ENCODE data around the gene C15orf40. TPM values are rescaled to one million over a fixed set of nuclear protein-coding genes. Genes with fewer than 3 reads are reported as not detected.

C15orf40 gene
- total and polyA plus RNA-seq, 9 of the 15 experiments (the other 6 are each of a cell fraction or from before 2014, with no cell fraction given), result 15.9 to 52.0 (median 27.0) TPM

- Histone ChIP-seq H3K4me3 (no peak overlapping the region), H3K27me3 (ENCODE audit: control insufficient read depth in 2 of 2, insufficient read depth in 2 of 2, low read length in 2 of 2) (peaks cover 6 to 14% of the 10 kb centered on the region in 2 experiments; a peak in 4 of 5 replicates), H3K36me3 (ENCODE audit: control insufficient read depth, insufficient read depth, low read length) (no peaks in the 10 kb centered on the region), H3K9ac (ENCODE audit: insufficient read depth in 1 of 2, low read depth in 2 of 2, low read length in 2 of 2) (no peak overlapping the region), H3K4me1 (replicated peaks in 1 of 2; ENCODE audit: control insufficient read depth in 2 of 2, insufficient read depth in 2 of 2, low read length in 2 of 2) (no peaks in the 10 kb centered on the region), H4K20me1 (replicated peaks; ENCODE audit: control insufficient read depth, insufficient read depth, low read length) (no peaks in the 10 kb centered on the region), H2AFZ (ENCODE audit: low read depth, low read length) (no peak overlapping the region), H3K79me2 (ENCODE audit: control insufficient read depth, insufficient read depth, low read length) (no peaks in the 10 kb centered on the region), H3K4me2 (ENCODE audit: insufficient read depth, low read length) (no peak overlapping the region), H3K9me1 (ENCODE audit: control insufficient read depth, insufficient read depth, low read length) (no peaks in the 10 kb centered on the region), H3K27ac (ENCODE audit: extremely low read depth, low read depth, low read length) (no peak overlapping the region), H3K9me3 (replicated peaks; ENCODE audit: control insufficient read depth, insufficient read depth, low read depth, low read length) (no peaks in the 10 kb centered on the region)
- CTCF ChIA-PET (ENCODE audit: low intra/inter-chr PET ratio), result no interaction called here
- 11% methylated on average over 7 of the region's 7 CpGs for WGBS (ENCODE audit: insufficient coverage, low coverage, missing lambda C conversion rate)
- in situ Hi-C loops (cut with MboI) (no loop called here), intact Hi-C loops (cut with micrococcal nuclease) (no loop called here)
- FAIRE-seq, result no peak
- DNase-seq (ENCODE audit: extremely low read depth in 1 of 4, low spot score in 3 of 4), result no peak
- POLR2A ChIA-PET, result interaction anchor here (1.1 to 1.6 kb wide), 2 partner anchors 8 to 17 kb away, joined by 3 to 5 read pairs; partner anchors contain the start of gene RAMAC
- ATAC-seq, result no peak
- TF ChIP-seq CEBPB (tag; IDR thresholded peaks at IDR 0.05), result no peak
- no peak for TF ChIP-seq KDM4B (IDR thresholded peaks at IDR 0.05; ENCODE audit: borderline replicate concordance in 2 of 2, low read depth in 1 of 2)
- TF ChIP-seq, protein P1, sequence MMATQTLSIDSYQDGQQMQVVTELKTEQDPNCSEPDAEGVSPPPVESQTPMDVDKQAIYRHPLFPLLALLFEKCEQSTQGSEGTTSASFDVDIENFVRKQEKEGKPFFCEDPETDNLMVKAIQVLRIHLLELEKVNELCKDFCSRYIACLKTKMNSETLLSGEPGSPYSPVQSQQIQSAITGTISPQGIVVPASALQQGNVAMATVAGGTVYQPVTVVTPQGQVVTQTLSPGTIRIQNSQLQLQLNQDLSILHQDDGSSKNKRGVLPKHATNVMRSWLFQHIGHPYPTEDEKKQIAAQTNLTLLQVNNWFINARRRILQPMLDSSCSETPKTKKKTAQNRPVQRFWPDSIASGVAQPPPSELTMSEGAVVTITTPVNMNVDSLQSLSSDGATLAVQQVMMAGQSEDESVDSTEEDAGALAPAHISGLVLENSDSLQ (IDR thresholded peaks at IDR 0.05), result no peak
- TF ChIP-seq, protein P2, sequence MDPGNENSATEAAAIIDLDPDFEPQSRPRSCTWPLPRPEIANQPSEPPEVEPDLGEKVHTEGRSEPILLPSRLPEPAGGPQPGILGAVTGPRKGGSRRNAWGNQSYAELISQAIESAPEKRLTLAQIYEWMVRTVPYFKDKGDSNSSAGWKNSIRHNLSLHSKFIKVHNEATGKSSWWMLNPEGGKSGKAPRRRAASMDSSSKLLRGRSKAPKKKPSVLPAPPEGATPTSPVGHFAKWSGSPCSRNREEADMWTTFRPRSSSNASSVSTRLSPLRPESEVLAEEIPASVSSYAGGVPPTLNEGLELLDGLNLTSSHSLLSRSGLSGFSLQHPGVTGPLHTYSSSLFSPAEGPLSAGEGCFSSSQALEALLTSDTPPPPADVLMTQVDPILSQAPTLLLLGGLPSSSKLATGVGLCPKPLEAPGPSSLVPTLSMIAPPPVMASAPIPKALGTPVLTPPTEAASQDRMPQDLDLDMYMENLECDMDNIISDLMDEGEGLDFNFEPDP (CRISPR knock-in tag; IDR thresholded peaks at IDR 0.05), result no peak
- no peak for TF ChIP-seq E2F1 (CRISPR knock-in tag; IDR thresholded peaks at IDR 0.05)
- no peak for TF ChIP-seq TAF9B (IDR thresholded peaks at IDR 0.05; ENCODE audit: partially characterized antibody)
- TF ChIP-seq, protein P3, sequence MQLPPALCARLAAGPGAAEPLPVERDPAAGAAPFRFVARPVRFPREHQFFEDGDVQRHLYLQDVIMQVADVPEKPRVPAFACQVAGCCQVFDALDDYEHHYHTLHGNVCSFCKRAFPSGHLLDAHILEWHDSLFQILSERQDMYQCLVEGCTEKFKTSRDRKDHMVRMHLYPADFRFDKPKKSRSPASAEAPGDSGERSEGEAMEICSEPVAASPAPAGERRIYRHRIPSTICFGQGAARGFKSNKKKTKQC (CRISPR knock-in tag; IDR thresholded peaks at IDR 0.05), result no peak
- no TSS peak for BruUV-seq (replicated peaks)
These were observed 42.1 kb downstream of the C15orf40 start for GRCh38 chr15:82969353-82969752.

All from K562 (cell line).